K562 (cell line): ENCODE results near the gene PTAR1.

ENCODE experiments used
- ARHGAP35 ChIP-seq: fragments of 450-650 bp; IDR thresholded peaks from 2 replicates; pipeline ENCODE4 v1.6.1; 2018; ENCODE audit not compliant: partially characterized antibody
- ARNT ChIP-seq, 2 experiments: fragments of 450-650 bp; IDR thresholded peaks; 2 replicates each; pipeline ENCODE4 v1.6.1; 2016; ENCODE audit warnings: mild to moderate bottlenecking in 1 of 2
- GTF2F1 ChIP-seq: IDR thresholded peaks from 2 replicates; pipeline ENCODE4 v1.6.1; 2011; ENCODE audit warnings: low read depth, low read length, improper control_type of control experiment
- TAF1 ChIP-seq: IDR thresholded peaks from 2 replicates; pipeline ENCODE4 v1.6.1; 2011; ENCODE audit warnings: mild to moderate bottlenecking, low read length, moderate library complexity; ENCODE audit not compliant: insufficient read depth, control insufficient read depth, severe bottlenecking; ENCODE audit errors: extremely low read depth
- TAF7 ChIP-seq: fragments of 450-650 bp; IDR thresholded peaks from 2 replicates; pipeline ENCODE4 v1.6.1; 2016; ENCODE audit warnings: missing genetic modification characterization, missing compliant biosample characterization
- YBX1 ChIP-seq: fragments of 450-650 bp; IDR thresholded peaks from 2 replicates; pipeline ENCODE4 v1.7.1; 2016; ENCODE audit warnings: mild to moderate bottlenecking
- ZFX ChIP-seq: sonication (generic); formaldehyde crosslinking; IDR thresholded peaks from 2 replicates; pipeline ENCODE4 v1.8.0; 2022; ENCODE audit warnings: mild to moderate bottlenecking, missing genetic modification reagents, moderate library complexity
- ZNF766 ChIP-seq: fragments of 200-800 bp; sonication (Bioruptor generic); conservative IDR thresholded peaks from 2 replicates; pipeline ENCODE4 v1.6.1; 2016; ENCODE audit warnings: missing genetic modification characterization, missing compliant biosample characterization
- ZSCAN29 ChIP-seq: fragments of 450-650 bp; IDR thresholded peaks from 2 replicates; pipeline ENCODE4 v1.6.1; 2017
- TF ChIP-seq, protein P1 (sequence below): sonication (generic); formaldehyde crosslinking; IDR thresholded peaks from 2 replicates; pipeline ENCODE4 v1.8.0; 2022; ENCODE audit warnings: missing genetic modification reagents, mild to moderate bottlenecking, borderline replicate concordance
- TF ChIP-seq, protein P2 (sequence below), 3 experiments: IDR thresholded peaks in 2 of 3; conservative IDR thresholded peaks in 1 of 3; 2 replicates each; pipeline ENCODE4 v1.5.1; 2011 to 2012; ENCODE audit warnings: low read length in 3 of 3, mild to moderate bottlenecking in 3 of 3, control low read depth in 2 of 3, improper control_type of control experiment in 1 of 3, inconsistent platforms in 1 of 3, low read depth in 1 of 3, mixed read lengths in 1 of 3, moderate library complexity in 1 of 3; ENCODE audit not compliant: insufficient read depth in 2 of 3

- TF ChIP-seq, protein P1, sequence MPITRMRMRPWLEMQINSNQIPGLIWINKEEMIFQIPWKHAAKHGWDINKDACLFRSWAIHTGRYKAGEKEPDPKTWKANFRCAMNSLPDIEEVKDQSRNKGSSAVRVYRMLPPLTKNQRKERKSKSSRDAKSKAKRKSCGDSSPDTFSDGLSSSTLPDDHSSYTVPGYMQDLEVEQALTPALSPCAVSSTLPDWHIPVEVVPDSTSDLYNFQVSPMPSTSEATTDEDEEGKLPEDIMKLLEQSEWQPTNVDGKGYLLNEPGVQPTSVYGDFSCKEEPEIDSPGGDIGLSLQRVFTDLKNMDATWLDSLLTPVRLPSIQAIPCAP = no peak
- TF ChIP-seq GTF2F1 (no peak), YBX1 (no peak), TAF7 (tag) (no peak), ZFX (CRISPR knock-in tag) (no peak), ARNT (IDR thresholded peaks at IDR 0.05) (no peak), ZNF766 (CRISPR knock-in tag) (no peak), TAF1 (no peak), ZSCAN29 (no peak), ARHGAP35 (no peak)
- TF ChIP-seq, protein P2, sequence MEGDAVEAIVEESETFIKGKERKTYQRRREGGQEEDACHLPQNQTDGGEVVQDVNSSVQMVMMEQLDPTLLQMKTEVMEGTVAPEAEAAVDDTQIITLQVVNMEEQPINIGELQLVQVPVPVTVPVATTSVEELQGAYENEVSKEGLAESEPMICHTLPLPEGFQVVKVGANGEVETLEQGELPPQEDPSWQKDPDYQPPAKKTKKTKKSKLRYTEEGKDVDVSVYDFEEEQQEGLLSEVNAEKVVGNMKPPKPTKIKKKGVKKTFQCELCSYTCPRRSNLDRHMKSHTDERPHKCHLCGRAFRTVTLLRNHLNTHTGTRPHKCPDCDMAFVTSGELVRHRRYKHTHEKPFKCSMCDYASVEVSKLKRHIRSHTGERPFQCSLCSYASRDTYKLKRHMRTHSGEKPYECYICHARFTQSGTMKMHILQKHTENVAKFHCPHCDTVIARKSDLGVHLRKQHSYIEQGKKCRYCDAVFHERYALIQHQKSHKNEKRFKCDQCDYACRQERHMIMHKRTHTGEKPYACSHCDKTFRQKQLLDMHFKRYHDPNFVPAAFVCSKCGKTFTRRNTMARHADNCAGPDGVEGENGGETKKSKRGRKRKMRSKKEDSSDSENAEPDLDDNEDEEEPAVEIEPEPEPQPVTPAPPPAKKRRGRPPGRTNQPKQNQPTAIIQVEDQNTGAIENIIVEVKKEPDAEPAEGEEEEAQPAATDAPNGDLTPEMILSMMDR (IDR thresholded peaks at IDR 0.05 in 2 of 3, conservative IDR thresholded peaks at IDR 0.05 in 1 of 3; ENCODE audit: insufficient read depth in 2 of 3, low read depth in 1 of 3, low read length in 3 of 3) = no peak
Observed at GRCh38 chr9:69753830-69754229, 6.0 kb downstream of the PTAR1 start.
